HepG2 (cell line): ENCODE results near the gene GMFB. TPM values are rescaled to one million over a fixed set of nuclear protein-coding genes. Genes with fewer than 3 reads are reported as not detected.

Experiments
- ATAC-seq: fragments of 200-7000 bp; cut with Tn5 transposase; 3 replicates; pipeline ENCODE4 v1.9.1; 2020; ENCODE audit warnings: mild to moderate bottlenecking, moderate library complexity
- BruUV-seq: library from RNA; stranded (reverse); fragments of 400-500 nt; replicated peaks from 2 replicates; lab custom pipeline; 2021; lab: Mats Ljungman, UMichigan
- CTCF ChIA-PET: fragments of 300-600 bp; formaldehyde crosslinking; extraction: SDS; loops from one replicate; lab custom pipeline; 2021; ENCODE audit warnings: low total read pairs, inconsistent platforms, low intra/inter-chr PET ratio; lab: Yijun Ruan, JAX
- POLR2A ChIA-PET: fragments of 350-600 bp; sonication (Branson Sonifier 250); formaldehyde crosslinking; loops from one replicate; lab custom pipeline; 2020; ENCODE audit warnings: antibody characterized with exemption, inconsistent platforms; lab: Yijun Ruan, JAX
- DNase-seq: peaks from one replicate; pipeline ENCODE4 v3.0.0-alpha.2; 2015; ENCODE audit warnings: low spot score
- FAIRE-seq: peaks from 3 replicates; lab custom pipeline; 2011; peaks lifted over from hg19 to GRCh38; lab: Jason Lieb, UNC
- H2AFZ ChIP-seq: one replicate; pipeline ENCODE4 v1.6.1; 2011; ENCODE audit warnings: low read length, inconsistent platforms
- H3K27ac ChIP-seq: fragments of 300-600 bp; 3 replicates; pipeline ENCODE4 v1.8.0; 2011; ENCODE audit warnings: mixed run types, mild to moderate bottlenecking, mixed read lengths, low read length, inconsistent platforms; ENCODE audit not compliant: insufficient read depth; ENCODE audit errors: extremely low read length
- H3K27me3 ChIP-seq, 2 experiments: fragments of 200-600 bp in 1 of 2; 2 replicates in 1 of 2; 3 replicates in 1 of 2; pipeline versions ENCODE4 v1.6.0 to v1.8.0; 2011; ENCODE audit warnings: low read length in 2 of 2, mild to moderate bottlenecking in 2 of 2, moderate library complexity in 2 of 2, inconsistent platforms in 1 of 2; ENCODE audit not compliant: insufficient read depth in 2 of 2, control insufficient read depth in 1 of 2
- H3K36me3 ChIP-seq, 2 experiments: fragments of 200-600 bp in 1 of 2; replicated peaks in 1 of 2; 2 replicates in 1 of 2; 3 replicates in 1 of 2; pipeline versions ENCODE4 v1.5.1 to v1.8.0; 2011; ENCODE audit warnings: low read length in 2 of 2, inconsistent platforms in 1 of 2; ENCODE audit not compliant: insufficient read depth in 2 of 2, control insufficient read depth in 1 of 2
- H3K4me1 ChIP-seq: 2 replicates; pipeline ENCODE4 v1.5.1; 2012; ENCODE audit warnings: low read length, inconsistent platforms; ENCODE audit not compliant: insufficient read depth
- H3K4me2 ChIP-seq: 2 replicates; pipeline ENCODE4 v1.6.0; 2011; ENCODE audit warnings: low read depth, low read length, inconsistent platforms
- H3K4me3 ChIP-seq, 3 experiments: fragments of 200-600 bp in 1 of 3; sonication (generic), shearing (Covaris generic) in 1 of 3; replicated peaks in 1 of 3; 2 replicates each; pipeline ENCODE4 v1.5.1; 2011 to 2016; ENCODE audit warnings: low read length in 3 of 3, inconsistent platforms in 2 of 3, low read depth in 2 of 3, mild to moderate bottlenecking in 2 of 3, control low read depth in 1 of 3, mixed read lengths in 1 of 3; ENCODE audit not compliant: insufficient read depth in 1 of 3
- H3K79me2 ChIP-seq: one replicate; pipeline ENCODE4 v1.6.1; 2011; ENCODE audit warnings: low read length, inconsistent platforms; ENCODE audit not compliant: insufficient read depth
- H3K9ac ChIP-seq: 2 replicates; pipeline ENCODE4 v1.6.0; 2011; ENCODE audit warnings: mild to moderate bottlenecking, low read depth, low read length, inconsistent platforms; ENCODE audit not compliant: insufficient read depth
- H3K9me3 ChIP-seq: 2 replicates; pipeline ENCODE4 v1.5.1; 2012; ENCODE audit warnings: mild to moderate bottlenecking, low read length
- H4K20me1 ChIP-seq: 2 replicates; pipeline ENCODE4 v1.6.0; 2011; ENCODE audit warnings: inconsistent platforms, mild to moderate bottlenecking, low read length, moderate library complexity; ENCODE audit not compliant: insufficient read depth
- E2F5 ChIP-seq: sonication (generic); formaldehyde crosslinking; conservative IDR thresholded peaks from 2 replicates; pipeline ENCODE4 v1.4.0; 2020; ENCODE audit warnings: missing genetic modification reagents
- MXI1 ChIP-seq: IDR thresholded peaks from 3 replicates; pipeline ENCODE4 v1.6.1; 2012; ENCODE audit warnings: low read depth, low read length, inconsistent platforms, borderline replicate concordance
- SCMH1 ChIP-seq: sonication (generic); formaldehyde crosslinking; IDR thresholded peaks from 2 replicates; pipeline ENCODE4 v1.9.0; 2021; ENCODE audit warnings: missing genetic modification reagents, mild to moderate bottlenecking, borderline replicate concordance
- SSRP1 ChIP-seq: IDR thresholded peaks from 2 replicates; pipeline ENCODE4 v1.6.1; 2016; ENCODE audit warnings: control low read depth
- TCF12 ChIP-seq, 2 experiments: fragments of 450-650 bp in 1 of 2; sonication (generic) in 1 of 2; formaldehyde crosslinking in 1 of 2; IDR thresholded peaks; 2 replicates each; pipeline versions ENCODE4 v1.6.1 to v1.8.0; 2017 to 2022; ENCODE audit warnings: antibody characterized with exemption in 1 of 2, mild to moderate bottlenecking in 1 of 2, missing genetic modification reagents in 1 of 2, moderate library complexity in 1 of 2
- ZKSCAN1 ChIP-seq: fragments of 150-350 bp; IDR thresholded peaks from 2 replicates; pipeline ENCODE4 v1.6.1; 2014; ENCODE audit warnings: low read length
- WGBS: methylation state at CpG from one replicate; pipeline ENCODE4 v1.1.6; 2017; ENCODE audit warnings: low lambda C conversion rate; 5-methylcytosine and 5-hydroxymethylcytosine counted together
- in situ Hi-C: cut with HindIII; loops from 2 replicates; pipeline ENCODE4 v1.10.0; 2017; ENCODE audit warnings: low pct_unique_long_range_greater_than_20kb; ENCODE audit not compliant: extremely low pct_ligation_motif_present
- intact Hi-C: fragments of 100-400 bp; cut with micrococcal nuclease; formaldehyde crosslinking; loops from one replicate; pipeline ENCODE4 v1.10.0; 2022; ENCODE audit not compliant: unreplicated experiment
- polyA plus RNA-seq, 8 experiments: library from polyadenylated mRNA; depleted of rRNA in 3 of 8; stranded (reverse) in 7 of 8; unstranded in 1 of 8; fragments of >200 nt; fragmentation: Illumina TruSeq in 4 of 8; extraction: Trizol in 4 of 8; gene quantifications; 2 replicates each; pipeline versions ENCODE4 v1.2.1 to v1.2.3, GENCODE V29; 2011 to 2016; ENCODE audit warnings: low read depth in 4 of 8, missing spikeins in 1 of 8, mixed read lengths in 1 of 8; ENCODE audit not compliant: insufficient read depth in 1 of 8
- total RNA-seq, 5 experiments: library from RNA; depleted of rRNA; stranded (reverse); fragments of >200 nt; fragmentation: Illumina TruSeq; extraction: Trizol; gene quantifications; 2 replicates each; pipeline ENCODE4 v1.2.3, GENCODE V29; 2016; ENCODE audit warnings: low read depth in 1 of 5
- TF ChIP-seq, protein P1 (sequence below): IDR thresholded peaks from 2 replicates; pipeline ENCODE4 v1.6.1; 2016; ENCODE audit warnings: missing compliant biosample characterization, missing genetic modification reagents, borderline replicate concordance
- TF ChIP-seq, protein P2 (sequence below): IDR thresholded peaks from 2 replicates; pipeline ENCODE4 v1.6.1; 2016
- TF ChIP-seq, protein P3 (sequence below): sonication (generic); formaldehyde crosslinking; IDR thresholded peaks from 2 replicates; pipeline ENCODE4 v1.4.0; 2020; ENCODE audit warnings: missing genetic modification reagents, borderline replicate concordance

GMFB gene
- total and polyA plus RNA-seq, 2 of the 13 experiments (the other 11 are each of a cell fraction or from before 2014, with no cell fraction given): 17.3 to 68.2 TPM

DNA sequence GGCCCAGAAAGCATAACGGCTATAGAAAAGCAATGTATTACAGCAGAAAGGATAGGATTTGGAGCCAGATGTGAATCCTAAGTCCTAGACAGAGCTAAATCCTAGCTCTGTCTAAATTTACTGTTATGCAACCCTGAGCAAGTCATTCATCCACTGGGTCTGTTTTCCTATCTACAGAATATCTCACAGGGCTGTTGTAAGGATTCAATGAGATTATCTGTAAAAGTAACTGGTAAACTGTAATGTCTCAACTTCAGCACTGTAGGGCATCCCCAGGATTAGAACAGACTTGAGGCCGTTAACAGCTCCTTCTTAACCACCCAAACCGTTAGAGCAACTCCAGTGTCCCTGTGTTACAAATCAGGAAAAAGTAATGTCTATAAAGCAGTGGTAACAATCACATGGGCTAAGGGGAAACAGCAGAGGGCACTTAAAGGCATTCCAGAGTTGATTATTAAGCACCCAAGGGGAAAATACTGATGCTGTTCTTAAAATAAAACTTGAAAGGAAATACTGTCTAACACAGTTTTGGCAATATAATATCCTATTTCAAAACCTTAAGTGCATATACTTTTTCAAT lies 10.1 kb downstream of the GMFB start:
- FAIRE-seq: no peak
- intact Hi-C loops (no loop called here), in situ Hi-C loops (no loop called here)
- Histone ChIP-seq H3K27ac (no peak overlapping the region), H3K4me1 (peaks cover 17% of the 10 kb centered on the region), H4K20me1 (peaks cover 4% of the 10 kb centered on the region), H3K4me3 (no peak overlapping the region), H3K4me2 (no peak overlapping the region), H3K27me3 (no peaks in the 10 kb centered on the region), H3K9ac (no peak overlapping the region), H3K9me3 (no peaks in the 10 kb centered on the region), H3K79me2 (peaks cover 22% of the 10 kb centered on the region), H3K36me3 (peaks cover 3 to 42% of the 10 kb centered on the region in 2 experiments), H2AFZ (no peak overlapping the region)
- 94% methylated on average over 3 of the region's 3 CpGs for WGBS
- no peak for ATAC-seq
- no TSS peak for BruUV-seq
- TF ChIP-seq TCF12 (IDR thresholded peaks at IDR 0.05): no peak
- TF ChIP-seq TCF12 (CRISPR knock-in tag; IDR thresholded peaks at IDR 0.05): no peak
- DNase-seq: no peak
- POLR2A ChIA-PET: no interaction called here
- CTCF ChIA-PET: no interaction called here

- H4K20me1 ChIP-seq: no peaks in the 10 kb centered on the region
- in situ Hi-C loops: no loop called here
- ATAC-seq (no peak), DNase-seq (no peak), FAIRE-seq (no peak)
- H2AFZ ChIP-seq: no peak overlapping the region
- no peak overlapping the region for H3K4me2 ChIP-seq
- 0 out of 2 replicates have a peak, but pooled peaks cover 8% of the 10 kb centered on the region for H3K4me1 ChIP-seq
- ChIA-PET POLR2A (no interaction called here), CTCF (no interaction called here)
- no TSS peak for BruUV-seq
- H3K9me3 ChIP-seq: no peaks in the 10 kb centered on the region
- H3K4me3 ChIP-seq: no peak overlapping the region
- peaks cover 3 to 29% of the 10 kb centered on the region in 2 experiments for H3K36me3 ChIP-seq
- intact Hi-C loops: no loop called here
- no peaks in the 10 kb centered on the region for H3K79me2 ChIP-seq
- H3K27me3 ChIP-seq: no peaks in the 10 kb centered on the region
- WGBS: 95% methylated on average over 4 of the region's 4 CpGs
- no peak overlapping the region for H3K27ac ChIP-seq
- no peak overlapping the region for H3K9ac ChIP-seq
- TF ChIP-seq MXI1 (no peak), SSRP1 (CRISPR knock-in tag) (no peak), SCMH1 (CRISPR knock-in tag) (no peak), ZKSCAN1 (no peak), E2F5 (CRISPR knock-in tag) (no peak)
- TF ChIP-seq, protein P1, sequence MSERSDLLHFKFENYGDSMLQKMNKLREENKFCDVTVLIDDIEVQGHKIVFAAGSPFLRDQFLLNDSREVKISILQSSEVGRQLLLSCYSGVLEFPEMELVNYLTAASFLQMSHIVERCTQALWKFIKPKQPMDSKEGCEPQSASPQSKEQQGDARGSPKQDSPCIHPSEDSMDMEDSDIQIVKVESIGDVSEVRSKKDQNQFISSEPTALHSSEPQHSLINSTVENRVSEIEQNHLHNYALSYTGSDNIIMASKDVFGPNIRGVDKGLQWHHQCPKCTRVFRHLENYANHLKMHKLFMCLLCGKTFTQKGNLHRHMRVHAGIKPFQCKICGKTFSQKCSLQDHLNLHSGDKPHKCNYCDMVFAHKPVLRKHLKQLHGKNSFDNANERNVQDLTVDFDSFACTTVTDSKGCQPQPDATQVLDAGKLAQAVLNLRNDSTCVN (CRISPR knock-in tag): no peak
- TF ChIP-seq, protein P2, sequence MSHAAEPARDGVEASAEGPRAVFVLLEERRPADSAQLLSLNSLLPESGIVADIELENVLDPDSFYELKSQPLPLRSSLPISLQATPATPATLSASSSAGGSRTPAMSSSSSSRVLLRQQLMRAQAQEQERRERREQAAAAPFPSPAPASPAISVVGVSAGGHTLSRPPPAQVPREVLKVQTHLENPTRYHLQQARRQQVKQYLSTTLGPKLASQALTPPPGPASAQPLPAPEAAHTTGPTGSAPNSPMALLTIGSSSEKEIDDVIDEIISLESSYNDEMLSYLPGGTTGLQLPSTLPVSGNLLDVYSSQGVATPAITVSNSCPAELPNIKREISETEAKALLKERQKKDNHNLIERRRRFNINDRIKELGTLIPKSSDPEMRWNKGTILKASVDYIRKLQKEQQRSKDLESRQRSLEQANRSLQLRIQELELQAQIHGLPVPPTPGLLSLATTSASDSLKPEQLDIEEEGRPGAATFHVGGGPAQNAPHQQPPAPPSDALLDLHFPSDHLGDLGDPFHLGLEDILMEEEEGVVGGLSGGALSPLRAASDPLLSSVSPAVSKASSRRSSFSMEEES (CRISPR knock-in tag): no peak
- TF ChIP-seq, protein P3, sequence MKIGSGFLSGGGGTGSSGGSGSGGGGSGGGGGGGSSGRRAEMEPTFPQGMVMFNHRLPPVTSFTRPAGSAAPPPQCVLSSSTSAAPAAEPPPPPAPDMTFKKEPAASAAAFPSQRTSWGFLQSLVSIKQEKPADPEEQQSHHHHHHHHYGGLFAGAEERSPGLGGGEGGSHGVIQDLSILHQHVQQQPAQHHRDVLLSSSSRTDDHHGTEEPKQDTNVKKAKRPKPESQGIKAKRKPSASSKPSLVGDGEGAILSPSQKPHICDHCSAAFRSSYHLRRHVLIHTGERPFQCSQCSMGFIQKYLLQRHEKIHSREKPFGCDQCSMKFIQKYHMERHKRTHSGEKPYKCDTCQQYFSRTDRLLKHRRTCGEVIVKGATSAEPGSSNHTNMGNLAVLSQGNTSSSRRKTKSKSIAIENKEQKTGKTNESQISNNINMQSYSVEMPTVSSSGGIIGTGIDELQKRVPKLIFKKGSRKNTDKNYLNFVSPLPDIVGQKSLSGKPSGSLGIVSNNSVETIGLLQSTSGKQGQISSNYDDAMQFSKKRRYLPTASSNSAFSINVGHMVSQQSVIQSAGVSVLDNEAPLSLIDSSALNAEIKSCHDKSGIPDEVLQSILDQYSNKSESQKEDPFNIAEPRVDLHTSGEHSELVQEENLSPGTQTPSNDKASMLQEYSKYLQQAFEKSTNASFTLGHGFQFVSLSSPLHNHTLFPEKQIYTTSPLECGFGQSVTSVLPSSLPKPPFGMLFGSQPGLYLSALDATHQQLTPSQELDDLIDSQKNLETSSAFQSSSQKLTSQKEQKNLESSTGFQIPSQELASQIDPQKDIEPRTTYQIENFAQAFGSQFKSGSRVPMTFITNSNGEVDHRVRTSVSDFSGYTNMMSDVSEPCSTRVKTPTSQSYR: no peak
Measured at GRCh38 chr14:54475911-54476310, 12.9 kb downstream of the GMFB start.
